ENCODE measurements around the gene HIBADH.

DNA sequence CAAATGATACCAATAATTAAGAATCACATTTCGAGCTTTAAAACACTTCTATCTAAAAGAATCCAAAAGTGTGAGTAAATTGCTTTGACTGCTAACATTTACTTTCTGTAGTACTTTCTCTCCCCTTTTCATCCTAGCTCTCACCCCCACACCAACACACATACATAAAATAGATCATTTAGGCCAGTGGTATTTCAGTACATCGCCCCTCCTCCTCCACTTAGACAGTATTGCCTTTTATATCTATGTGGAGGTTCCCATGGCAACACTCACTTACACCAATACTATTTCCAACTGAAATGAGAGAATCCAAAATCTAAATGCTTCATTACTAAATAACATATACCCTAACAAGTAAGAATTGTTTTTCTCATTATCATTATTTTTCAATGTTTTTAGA, 58.9 kb downstream of the HIBADH start:
- TF ChIP-seq, protein P1, sequence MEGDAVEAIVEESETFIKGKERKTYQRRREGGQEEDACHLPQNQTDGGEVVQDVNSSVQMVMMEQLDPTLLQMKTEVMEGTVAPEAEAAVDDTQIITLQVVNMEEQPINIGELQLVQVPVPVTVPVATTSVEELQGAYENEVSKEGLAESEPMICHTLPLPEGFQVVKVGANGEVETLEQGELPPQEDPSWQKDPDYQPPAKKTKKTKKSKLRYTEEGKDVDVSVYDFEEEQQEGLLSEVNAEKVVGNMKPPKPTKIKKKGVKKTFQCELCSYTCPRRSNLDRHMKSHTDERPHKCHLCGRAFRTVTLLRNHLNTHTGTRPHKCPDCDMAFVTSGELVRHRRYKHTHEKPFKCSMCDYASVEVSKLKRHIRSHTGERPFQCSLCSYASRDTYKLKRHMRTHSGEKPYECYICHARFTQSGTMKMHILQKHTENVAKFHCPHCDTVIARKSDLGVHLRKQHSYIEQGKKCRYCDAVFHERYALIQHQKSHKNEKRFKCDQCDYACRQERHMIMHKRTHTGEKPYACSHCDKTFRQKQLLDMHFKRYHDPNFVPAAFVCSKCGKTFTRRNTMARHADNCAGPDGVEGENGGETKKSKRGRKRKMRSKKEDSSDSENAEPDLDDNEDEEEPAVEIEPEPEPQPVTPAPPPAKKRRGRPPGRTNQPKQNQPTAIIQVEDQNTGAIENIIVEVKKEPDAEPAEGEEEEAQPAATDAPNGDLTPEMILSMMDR (IDR thresholded peaks at IDR 0.05): no peak
- no peak for TF ChIP-seq TCF7L2 (IDR thresholded peaks at IDR 0.05; ENCODE audit: low read depth, low read length)

Data from Panc1 (cell line).